ENCODE measurements around the gene NCBP2.

DNA sequence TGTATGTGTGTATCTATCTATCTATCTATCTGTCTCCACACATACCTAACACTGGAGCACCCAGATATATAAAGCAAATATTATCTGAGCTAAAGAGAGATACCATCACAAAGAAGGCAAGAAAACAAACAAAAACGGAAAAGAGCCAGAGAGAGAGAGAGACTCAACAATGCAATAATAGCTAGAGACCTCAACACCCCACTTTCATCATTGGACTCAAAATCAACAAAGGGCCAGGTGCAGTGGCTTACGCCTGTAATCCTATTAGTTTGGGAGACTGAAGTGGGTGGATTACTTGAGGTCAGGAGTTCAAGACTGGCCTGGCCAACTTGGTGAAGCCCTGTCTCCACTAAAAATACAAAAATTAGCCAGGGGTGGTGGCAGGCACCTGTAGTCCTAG is 23.4 kb downstream of the NCBP2 start:
- TF ChIP-seq, protein P1, sequence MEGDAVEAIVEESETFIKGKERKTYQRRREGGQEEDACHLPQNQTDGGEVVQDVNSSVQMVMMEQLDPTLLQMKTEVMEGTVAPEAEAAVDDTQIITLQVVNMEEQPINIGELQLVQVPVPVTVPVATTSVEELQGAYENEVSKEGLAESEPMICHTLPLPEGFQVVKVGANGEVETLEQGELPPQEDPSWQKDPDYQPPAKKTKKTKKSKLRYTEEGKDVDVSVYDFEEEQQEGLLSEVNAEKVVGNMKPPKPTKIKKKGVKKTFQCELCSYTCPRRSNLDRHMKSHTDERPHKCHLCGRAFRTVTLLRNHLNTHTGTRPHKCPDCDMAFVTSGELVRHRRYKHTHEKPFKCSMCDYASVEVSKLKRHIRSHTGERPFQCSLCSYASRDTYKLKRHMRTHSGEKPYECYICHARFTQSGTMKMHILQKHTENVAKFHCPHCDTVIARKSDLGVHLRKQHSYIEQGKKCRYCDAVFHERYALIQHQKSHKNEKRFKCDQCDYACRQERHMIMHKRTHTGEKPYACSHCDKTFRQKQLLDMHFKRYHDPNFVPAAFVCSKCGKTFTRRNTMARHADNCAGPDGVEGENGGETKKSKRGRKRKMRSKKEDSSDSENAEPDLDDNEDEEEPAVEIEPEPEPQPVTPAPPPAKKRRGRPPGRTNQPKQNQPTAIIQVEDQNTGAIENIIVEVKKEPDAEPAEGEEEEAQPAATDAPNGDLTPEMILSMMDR (IDR thresholded peaks at IDR 0.05; ENCODE audit: low read length), result no peak
- no peak for TF ChIP-seq EZH2 (IDR thresholded peaks at IDR 0.05; ENCODE audit: borderline replicate concordance, low read length)

Measured in OCI-LY1 (cell line).